ENCODE data around the gene KRT7. TPM values are rescaled to one million over a fixed set of nuclear protein-coding genes. Genes with fewer than 3 reads are reported as not detected.

The KRT7 gene
- total RNA-seq, 4 donors from 2014 or later: 333 to 826 (median 460) TPM

- WGBS, 2 donors: 57 to 59% methylated on average over 1 of the region's 1 CpG
- H3K9me3 ChIP-seq: no peaks in the 10 kb centered on the region
- intact Hi-C loops (cut with DNase I): no loop called here
- H3K27ac ChIP-seq: no peak overlapping the region
- TF ChIP-seq, protein P1, sequence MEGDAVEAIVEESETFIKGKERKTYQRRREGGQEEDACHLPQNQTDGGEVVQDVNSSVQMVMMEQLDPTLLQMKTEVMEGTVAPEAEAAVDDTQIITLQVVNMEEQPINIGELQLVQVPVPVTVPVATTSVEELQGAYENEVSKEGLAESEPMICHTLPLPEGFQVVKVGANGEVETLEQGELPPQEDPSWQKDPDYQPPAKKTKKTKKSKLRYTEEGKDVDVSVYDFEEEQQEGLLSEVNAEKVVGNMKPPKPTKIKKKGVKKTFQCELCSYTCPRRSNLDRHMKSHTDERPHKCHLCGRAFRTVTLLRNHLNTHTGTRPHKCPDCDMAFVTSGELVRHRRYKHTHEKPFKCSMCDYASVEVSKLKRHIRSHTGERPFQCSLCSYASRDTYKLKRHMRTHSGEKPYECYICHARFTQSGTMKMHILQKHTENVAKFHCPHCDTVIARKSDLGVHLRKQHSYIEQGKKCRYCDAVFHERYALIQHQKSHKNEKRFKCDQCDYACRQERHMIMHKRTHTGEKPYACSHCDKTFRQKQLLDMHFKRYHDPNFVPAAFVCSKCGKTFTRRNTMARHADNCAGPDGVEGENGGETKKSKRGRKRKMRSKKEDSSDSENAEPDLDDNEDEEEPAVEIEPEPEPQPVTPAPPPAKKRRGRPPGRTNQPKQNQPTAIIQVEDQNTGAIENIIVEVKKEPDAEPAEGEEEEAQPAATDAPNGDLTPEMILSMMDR (IDR thresholded peaks at IDR 0.05): no peak
- no peak for DNase-seq
- H3K4me3 ChIP-seq (replicated peaks in 1 of 3): no peak overlapping the region
- no peaks in the 10 kb centered on the region for H3K27me3 ChIP-seq
- H3K4me1 ChIP-seq: no peaks in the 10 kb centered on the region
- no peaks in the 10 kb centered on the region for H3K36me3 ChIP-seq
Observed at GRCh38 chr12:52294803-52295202, 61.8 kb downstream of the KRT7 start.

DNA sequence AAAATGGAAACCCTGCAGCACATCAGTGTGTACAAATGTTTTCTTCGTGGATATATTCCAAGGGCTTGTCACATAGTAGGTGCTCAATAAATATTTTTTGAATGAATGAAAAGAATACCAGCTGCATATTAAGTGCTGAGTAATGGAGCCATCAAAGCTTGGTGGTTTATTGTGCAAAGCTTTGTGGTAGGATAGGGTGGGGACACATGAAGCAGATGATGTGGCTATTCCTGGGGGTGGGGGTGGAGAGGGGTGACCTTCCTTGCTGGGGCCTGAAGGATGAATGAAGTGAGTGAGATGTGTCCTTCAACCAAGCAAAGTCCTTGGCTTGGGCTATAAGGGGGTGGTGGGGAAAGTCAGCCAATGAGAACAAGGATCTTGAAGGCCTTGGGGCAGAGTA, 62.6 kb downstream of the KRT7 start:
- Histone ChIP-seq H3K4me3 (replicated peaks in 1 of 3) (no peak overlapping the region), H3K27me3 (no peaks in the 10 kb centered on the region), H3K36me3 (no peaks in the 10 kb centered on the region), H3K4me1 (no peaks in the 10 kb centered on the region), H3K27ac (no peak overlapping the region), H3K9me3 (no peaks in the 10 kb centered on the region)
- DNase-seq: no peak
- intact Hi-C loops (cut with DNase I): no loop called here
- TF ChIP-seq, protein P1 (IDR thresholded peaks at IDR 0.05): no peak
- TF ChIP-seq POLR2A (IDR thresholded peaks at IDR 0.05): no peak
- WGBS, 2 donors: 88 to 90% methylated on average over 1 of the region's 1 CpG

- no peaks in the 10 kb centered on the region for H3K9me3 ChIP-seq
- no peaks in the 10 kb centered on the region for H3K4me1 ChIP-seq
- TF ChIP-seq POLR2A (IDR thresholded peaks at IDR 0.05): no peak
- TF ChIP-seq, protein P1 (IDR thresholded peaks at IDR 0.05): no peak
- intact Hi-C loops (cut with DNase I): no loop called here
- 91 to 97% methylated on average over 4 to 5 of the region's 5 CpGs for WGBS, 2 donors
- H3K27ac ChIP-seq: no peak overlapping the region
- H3K36me3 ChIP-seq: no peaks in the 10 kb centered on the region
- no peak overlapping the region for H3K4me3 ChIP-seq (replicated peaks in 1 of 3)
- H3K27me3 ChIP-seq: no peaks in the 10 kb centered on the region
- DNase-seq: no peak
Observed at GRCh38 chr12:52296572-52297215, 63.7 kb downstream of the KRT7 start.

Other genes starting within 250 kb of the KRT7 start
- gene TAMALIN, start 226.3 kb upstream of the KRT7 start, total RNA-seq: 10 to 100 TPM in 3 of 4 donors, 1 to 10 TPM in 1; 9.8 to 20.8 (median 14.5) TPM
- gene NR4A1, start 181.8 kb upstream of the KRT7 start, total RNA-seq: 100 to 1,000 TPM in 1 of 4 donors, 10 to 100 TPM in 3; 46.3 to 156 (median 83.5) TPM
- 10 to 100 TPM; 40.7 to 61.1 (median 48.0) TPM for gene ATG101, start 163.3 kb upstream of the KRT7 start, total RNA-seq
- gene SMIM41, start 153.5 kb upstream of the KRT7 start, total RNA-seq: under 1 TPM in 1 of 4 donors, not detected in 3; 0.67 TPM
- 1 to 10 TPM in 1 of 4 donors, under 1 TPM in 1, not detected in 2; 0.34 to 1.6 TPM for gene KRT80, start 41.2 kb upstream of the KRT7 start, total RNA-seq
- 1 to 10 TPM in 1 of 4 donors, under 1 TPM in 3; 0.13 to 1.1 (median 0.42) TPM for gene KRT86, start 41.4 kb downstream of the KRT7 start, total RNA-seq
- under 1 TPM in 2 of 4 donors, not detected in 2; 0.11 to 0.71 TPM for gene KRT81, start 58.3 kb downstream of the KRT7 start, total RNA-seq
- gene KRT83, start 88.2 kb downstream of the KRT7 start, total RNA-seq: under 1 TPM in 3 of 4 donors, not detected in 1; 0.22 to 0.46 (median 0.40) TPM
- not detected for gene KRT85, start 134.2 kb downstream of the KRT7 start, total RNA-seq
- gene KRT84, start 152.4 kb downstream of the KRT7 start, total RNA-seq: not detected
- gene KRT82, start 173.1 kb downstream of the KRT7 start, total RNA-seq: not detected
- gene KRT75, start 201.1 kb downstream of the KRT7 start, total RNA-seq: not detected
- not detected for gene KRT6B, start 218.9 kb downstream of the KRT7 start, total RNA-seq
- gene KRT6C, start 240.6 kb downstream of the KRT7 start, total RNA-seq: not detected

Data from thyroid gland (tissue), 4 donors.